ENCODE measurements around the gene ZNF202. TPM values are rescaled to one million over a fixed set of nuclear protein-coding genes. Genes with fewer than 3 reads are reported as not detected.

The ZNF202 gene
- total RNA-seq, result 11.4 and 14.5 TPM in 2 replicates

GRCh38 chr11:123741159-123742030 is at the start of gene ZNF202:
TSS of gene ZNF202 (minus strand) at chr11:123741660. CDS start at chr11:123730888, 10,772 bp downstream.

GRCh38 chr11:123754101-123754568 is 12.7 kb upstream of the ZNF202 start, which contains the start of gene OR6X1:
TSS of gene OR6X1 (minus strand) at chr11:123754518. CDS start at chr11:123754518, 0 bp downstream.

Small RNAs within 50 kb of the gene (small RNA-seq; reads per million reads assigned to genes)
- gene RNU1-21P, result not detected

Other genes starting within 250 kb of the ZNF202 start
- gene SCN3B, start 87.0 kb downstream of the ZNF202 start, total RNA-seq, result 0.50 and 0.66 TPM in 2 replicates
- gene OR6X1, start 12.9 kb upstream of the ZNF202 start, total RNA-seq, result not detected in 2 replicates
- gene OR6M1, start 64.7 kb upstream of the ZNF202 start, total RNA-seq, result not detected in 2 replicates
- not detected in 2 replicates for gene TMEM225, start 144.0 kb upstream of the ZNF202 start, total RNA-seq
- under 0.01 TPM in 1 of 2 replicates, not detected in the other for gene OR8D4, start 160.5 kb upstream of the ZNF202 start, total RNA-seq
- not detected in 2 replicates for gene OR4D5, start 198.0 kb upstream of the ZNF202 start, total RNA-seq
- gene OR6T1, start 202.2 kb upstream of the ZNF202 start, total RNA-seq, result not detected in 2 replicates
- gene OR10S1, start 236.1 kb upstream of the ZNF202 start, total RNA-seq, result not detected in 2 replicates